8988T (cell line): ENCODE results near the gene ARFGEF3.
"Not testable (repeated sequence)": the region's sequence is repeated elsewhere in the genome, so short reads cannot be mapped to it uniquely, and the experiment has no call there.

Experiments
- DNase-seq: peaks from one replicate; pipeline ENCODE4 v3.0.0; 2011

Gene ARFGEF3, protein sequence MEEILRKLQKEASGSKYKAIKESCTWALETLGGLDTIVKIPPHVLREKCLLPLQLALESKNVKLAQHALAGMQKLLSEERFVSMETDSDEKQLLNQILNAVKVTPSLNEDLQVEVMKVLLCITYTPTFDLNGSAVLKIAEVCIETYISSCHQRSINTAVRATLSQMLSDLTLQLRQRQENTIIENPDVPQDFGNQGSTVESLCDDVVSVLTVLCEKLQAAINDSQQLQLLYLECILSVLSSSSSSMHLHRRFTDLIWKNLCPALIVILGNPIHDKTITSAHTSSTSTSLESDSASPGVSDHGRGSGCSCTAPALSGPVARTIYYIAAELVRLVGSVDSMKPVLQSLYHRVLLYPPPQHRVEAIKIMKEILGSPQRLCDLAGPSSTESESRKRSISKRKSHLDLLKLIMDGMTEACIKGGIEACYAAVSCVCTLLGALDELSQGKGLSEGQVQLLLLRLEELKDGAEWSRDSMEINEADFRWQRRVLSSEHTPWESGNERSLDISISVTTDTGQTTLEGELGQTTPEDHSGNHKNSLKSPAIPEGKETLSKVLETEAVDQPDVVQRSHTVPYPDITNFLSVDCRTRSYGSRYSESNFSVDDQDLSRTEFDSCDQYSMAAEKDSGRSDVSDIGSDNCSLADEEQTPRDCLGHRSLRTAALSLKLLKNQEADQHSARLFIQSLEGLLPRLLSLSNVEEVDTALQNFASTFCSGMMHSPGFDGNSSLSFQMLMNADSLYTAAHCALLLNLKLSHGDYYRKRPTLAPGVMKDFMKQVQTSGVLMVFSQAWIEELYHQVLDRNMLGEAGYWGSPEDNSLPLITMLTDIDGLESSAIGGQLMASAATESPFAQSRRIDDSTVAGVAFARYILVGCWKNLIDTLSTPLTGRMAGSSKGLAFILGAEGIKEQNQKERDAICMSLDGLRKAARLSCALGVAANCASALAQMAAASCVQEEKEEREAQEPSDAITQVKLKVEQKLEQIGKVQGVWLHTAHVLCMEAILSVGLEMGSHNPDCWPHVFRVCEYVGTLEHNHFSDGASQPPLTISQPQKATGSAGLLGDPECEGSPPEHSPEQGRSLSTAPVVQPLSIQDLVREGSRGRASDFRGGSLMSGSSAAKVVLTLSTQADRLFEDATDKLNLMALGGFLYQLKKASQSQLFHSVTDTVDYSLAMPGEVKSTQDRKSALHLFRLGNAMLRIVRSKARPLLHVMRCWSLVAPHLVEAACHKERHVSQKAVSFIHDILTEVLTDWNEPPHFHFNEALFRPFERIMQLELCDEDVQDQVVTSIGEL (N-terminal part only)

DNA sequence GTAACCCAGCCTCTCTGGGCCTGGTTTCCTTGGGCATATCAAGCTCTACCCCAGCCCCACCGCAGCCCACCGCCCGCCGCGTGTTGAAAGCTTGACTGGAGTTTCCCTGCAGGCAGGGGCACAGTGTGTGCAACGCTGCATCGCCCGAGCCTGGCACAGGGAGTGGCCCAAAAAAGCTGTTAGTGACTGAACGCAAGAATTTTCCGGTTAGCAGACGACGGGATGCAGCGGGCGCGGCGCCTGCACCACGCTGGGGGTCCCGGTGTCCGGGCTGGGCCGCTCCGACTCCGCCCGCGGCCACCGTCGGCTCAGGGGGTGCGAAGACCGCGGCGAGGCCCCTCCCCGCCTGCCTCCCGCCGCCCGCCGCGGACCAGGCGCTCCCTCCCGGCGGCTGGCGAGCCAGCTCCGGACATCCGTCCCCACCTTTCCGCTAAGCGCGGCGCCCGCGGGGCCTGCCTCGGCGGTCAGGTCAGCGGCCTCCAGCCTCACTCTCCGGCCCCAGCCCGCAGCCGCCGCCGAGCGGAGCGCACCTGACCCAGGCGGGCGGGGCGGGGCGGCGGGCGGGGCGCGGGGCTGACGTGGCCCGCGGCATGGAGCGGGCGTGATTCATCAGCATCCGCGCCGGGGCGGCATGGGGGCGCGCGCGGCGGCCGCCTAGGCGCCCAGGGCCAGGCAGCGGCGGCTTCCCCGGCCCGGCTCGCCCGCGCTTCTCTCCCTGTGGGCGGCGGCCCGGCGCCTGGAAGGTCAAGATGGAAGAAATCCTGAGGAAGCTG lies at the start of gene ARFGEF3:
Gene ARFGEF3, plus strand, starts transcription at position 602 of the 773 bp plus-strand sequence. Its CDS starts 148 bp downstream, at position 750.
- peak; percentile 87 for DNase-seq

DNA sequence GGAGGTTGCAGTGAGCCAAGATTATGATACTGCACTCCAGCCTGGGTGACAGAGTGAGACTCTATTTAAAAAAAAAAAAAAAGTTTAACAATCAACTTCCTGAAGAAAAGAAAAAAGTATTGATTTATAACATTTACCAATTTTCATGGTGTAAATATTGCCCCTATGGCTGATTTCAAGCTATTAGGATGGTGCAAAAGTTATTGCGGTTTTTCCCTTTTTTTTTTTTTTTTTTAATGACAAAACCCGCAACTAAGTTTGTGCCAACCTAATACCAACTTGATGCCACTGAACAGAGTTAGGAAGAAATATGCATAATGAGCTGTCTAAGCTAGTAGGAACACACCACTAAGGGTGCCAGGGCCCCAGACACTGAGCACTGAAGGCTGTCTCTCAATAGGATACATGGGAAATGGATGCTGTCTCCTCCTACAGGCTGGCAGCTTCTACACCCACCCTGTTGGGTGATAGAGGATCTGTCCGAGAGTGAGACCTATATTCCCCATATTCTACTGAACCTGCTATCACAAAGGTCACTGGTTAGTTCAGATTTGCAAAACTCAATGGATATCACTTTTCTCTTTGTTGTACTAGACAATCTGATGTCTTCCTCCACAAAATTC lies 48.0 kb upstream of the ARFGEF3 start:
- no peak for DNase-seq

DNA sequence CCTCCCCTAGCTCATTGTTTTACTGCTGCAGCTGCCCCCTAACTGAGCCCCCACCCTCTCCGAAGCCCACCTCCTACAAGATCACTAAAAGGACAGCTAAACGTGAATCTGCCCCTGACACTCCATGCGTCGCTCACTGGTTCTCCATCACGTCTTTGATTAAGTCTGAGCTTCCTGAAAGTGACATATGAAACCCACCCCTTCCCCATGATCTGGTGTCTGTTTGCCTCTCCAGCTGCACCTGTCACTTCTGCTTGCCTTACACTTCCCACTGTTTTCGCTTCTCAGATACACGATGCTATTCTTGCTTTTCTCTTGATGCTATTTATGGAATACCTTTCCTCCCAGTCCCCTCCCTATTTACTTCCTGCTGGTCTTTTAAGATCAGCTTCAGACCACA lies 46.5 kb upstream of the ARFGEF3 start:
- DNase-seq = no peak

DNA sequence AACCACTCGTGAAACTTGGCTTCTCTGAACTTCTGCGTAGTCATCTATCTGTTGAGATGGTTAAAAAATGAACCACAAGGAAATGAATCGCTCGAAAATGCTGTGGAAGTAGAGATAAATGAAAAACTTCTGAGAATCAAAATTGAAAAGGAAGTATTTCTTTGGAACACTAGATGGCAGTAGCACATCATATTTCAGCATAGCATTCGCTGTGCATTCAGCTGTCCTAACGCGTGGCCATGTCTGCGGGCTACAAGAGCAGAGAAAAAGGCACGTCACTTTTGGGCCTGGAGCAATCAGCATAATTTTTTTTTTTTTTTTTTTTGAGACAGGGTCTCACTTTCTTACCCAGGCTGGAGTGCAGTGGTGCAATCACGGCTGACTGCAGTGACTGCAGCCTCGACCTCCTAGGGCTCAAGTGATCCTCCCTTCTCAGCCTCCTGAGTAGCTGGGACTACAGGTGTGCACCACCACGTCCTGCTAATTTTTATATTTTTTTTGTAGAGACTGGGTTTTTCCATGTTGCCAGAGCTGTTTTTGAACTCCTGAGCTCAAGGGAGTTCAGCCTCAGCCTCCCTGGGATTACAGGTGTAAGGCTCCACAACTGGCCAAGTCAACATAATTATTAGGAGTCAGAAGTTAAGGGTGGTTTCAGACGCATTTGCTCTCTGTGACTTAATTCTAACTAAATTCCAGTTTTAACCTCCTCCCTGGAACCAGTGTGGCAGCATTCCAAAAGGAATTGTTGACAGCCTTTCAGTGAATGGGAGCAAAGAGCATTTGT lies 45.7 kb upstream of the ARFGEF3 start:
- DNase-seq = no peak

DNA sequence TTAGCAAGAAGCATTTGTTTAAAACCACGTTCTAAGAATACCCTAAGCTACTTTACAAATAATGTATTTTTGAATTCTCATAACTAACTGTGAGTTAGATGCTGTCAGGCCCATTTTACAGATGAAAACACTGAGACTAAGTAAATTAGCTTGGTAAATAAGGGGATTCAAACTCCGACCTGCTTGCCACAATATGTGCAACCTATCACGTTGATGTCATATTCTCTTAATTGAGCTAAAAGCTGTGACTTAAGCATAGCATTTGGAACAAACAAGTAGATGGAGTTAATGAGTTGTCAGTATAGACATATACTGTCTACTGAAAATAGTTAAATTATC lies 45.1 kb upstream of the ARFGEF3 start:
- no peak for DNase-seq

DNA sequence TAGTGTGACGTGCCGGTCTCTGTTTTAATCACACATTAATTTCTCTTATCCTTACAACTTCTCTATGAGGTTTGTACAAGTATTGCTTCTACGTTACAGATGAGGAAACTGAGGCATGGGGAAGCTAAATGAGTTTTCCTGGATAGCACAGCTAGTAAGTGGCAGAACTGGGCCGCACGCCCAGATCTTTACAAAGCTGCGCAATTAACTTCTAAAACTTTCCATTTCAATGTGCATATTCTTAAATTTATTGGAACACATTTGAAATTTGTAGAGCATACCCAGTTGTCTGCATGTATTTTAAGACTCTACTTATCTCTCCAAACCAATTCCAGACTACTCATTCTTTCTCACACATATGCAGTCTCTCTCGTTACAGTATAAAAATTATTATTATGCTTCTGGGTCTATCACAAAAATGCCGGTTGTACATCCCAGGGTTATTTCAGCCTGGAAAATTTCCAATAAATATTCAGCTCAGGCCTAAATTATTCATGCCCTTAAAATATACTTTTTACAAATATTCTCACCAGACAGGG lies 44.3 kb upstream of the ARFGEF3 start:
- DNase-seq = no peak

DNA sequence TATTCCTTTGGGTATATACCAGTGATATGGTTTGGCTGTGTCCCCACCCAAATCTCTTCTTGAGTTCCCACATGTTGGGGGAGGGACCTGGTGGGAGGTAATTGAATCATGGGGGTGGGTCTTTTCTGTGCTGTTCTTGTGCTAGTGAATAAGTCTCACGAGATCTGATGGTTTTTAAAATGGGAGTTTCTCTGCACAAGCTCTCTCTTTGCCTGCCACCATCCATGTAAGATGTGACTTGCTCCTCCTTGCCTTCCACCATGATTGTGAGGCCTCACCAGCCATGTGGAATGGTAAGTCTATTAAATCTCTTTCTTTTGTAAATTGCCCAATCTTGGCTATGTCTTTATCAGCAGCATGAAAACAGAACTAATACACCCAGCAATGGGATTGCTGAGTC lies 42.5 kb upstream of the ARFGEF3 start:
- not testable (repeated sequence) for DNase-seq

DNA sequence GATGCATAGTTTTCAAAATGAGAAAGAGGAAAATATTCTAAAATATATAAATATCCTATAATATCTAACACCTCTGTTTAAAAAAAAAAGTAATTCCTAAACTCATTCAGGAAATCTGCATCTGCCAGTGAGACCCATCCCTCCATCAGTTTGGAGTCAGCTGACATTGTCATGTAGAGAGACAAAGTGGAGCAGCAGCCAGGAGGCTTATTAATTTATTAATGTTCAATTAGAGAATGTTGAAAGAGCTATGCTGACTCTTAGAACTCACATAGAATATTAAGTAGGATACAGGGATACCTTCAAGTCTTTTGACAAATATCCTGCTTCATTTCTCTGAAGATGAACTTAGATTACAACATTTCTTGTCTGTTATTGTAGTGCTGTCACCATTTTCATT lies 41.8 kb upstream of the ARFGEF3 start:
- DNase-seq = no peak

DNA sequence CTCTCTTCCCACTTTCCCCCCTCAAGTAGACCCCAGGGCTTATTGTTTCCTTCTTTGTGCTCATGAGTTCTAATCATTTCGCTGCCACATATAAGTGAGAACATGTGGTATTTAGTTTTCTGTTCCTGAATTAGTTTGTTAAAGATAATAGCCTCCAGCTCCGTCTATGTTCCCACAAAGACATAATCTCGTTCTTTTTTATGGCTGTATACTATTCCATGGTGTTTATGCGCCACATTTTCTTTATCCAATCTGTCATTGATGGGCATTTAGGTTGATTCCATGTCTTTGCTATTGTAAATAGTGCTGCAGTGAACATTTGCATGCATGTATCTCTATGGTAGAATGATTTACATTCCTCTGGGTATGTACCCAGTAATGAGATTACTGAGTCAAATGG lies 37.6 kb upstream of the ARFGEF3 start:
- no peak for DNase-seq

DNA sequence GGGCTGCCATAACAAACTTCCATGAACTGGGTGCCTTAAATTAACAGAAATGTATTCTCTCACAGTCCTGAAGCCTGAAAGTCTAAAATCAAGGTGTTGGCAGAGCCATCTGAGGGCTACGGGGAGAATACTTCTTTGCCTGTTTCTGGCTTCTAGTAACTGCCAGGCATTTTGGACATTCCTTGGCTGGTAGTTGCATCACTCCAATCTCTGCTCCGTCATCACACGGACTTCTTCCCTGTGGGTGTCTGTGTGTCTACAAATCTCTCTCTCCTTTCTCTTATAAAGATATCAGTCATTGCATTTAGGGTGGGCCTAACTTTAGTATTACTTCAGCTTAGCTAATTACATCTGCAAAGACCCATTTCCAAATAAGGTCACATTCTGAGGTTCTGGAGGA lies 33.6 kb upstream of the ARFGEF3 start:
- no peak for DNase-seq

DNA sequence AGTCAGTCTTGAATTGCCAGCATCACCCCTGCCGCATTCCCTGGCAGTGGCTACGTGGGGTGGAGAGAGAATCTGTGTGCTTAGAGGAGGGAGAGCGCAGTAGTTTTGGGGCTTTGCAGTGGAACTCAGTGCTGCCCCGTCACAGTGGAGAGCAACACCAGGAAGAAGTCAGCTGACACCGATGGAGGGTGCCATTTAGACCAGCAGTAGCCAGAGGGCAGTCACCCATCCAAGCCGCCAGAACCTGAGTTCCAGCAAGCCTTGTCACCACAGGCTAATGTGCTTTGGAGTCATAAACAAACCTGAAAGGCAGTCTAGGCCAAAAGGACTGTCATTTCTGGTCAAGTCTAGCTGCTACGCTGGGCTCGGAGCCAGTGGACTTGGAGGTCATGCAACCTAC lies 32.5 kb upstream of the ARFGEF3 start:
- no peak for DNase-seq

DNA sequence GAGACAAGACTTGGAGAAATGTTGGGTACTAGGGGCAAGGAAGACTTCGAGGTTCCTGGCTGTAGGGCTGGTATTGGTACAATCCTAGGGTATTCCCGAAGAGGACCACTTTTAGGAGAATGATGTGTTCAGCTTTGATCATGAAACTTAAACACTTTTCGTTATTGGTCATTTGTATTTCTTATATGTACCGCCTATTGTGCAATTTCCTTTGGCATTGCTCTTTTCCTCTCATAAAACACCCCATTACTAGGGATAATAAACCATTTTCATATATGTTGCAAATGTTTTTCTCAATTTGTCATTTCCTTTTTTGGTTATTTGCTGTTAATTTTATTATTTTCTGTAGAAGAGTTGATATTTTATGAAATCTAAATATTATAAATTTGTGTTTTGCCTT lies 18.9 kb upstream of the ARFGEF3 start:
- DNase-seq = no peak

DNA sequence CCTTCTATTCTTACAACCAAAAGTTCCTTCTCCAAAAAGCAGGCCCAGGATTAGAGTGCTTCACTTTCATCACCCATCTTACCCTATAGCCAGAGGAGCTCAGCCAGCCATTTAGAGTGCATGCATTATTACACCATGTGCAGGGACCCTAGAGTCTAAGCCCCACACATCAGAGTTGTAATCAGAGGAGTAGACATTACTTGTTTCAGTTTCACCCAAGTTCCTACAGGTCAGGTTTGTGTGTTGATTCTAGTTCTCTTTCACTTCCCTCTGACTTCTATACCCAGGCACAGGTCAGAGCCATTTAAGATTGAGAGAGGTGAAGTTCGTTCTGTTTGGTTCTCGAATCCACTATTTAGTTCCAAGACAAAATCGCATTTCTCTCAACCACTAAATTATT lies 16.3 kb upstream of the ARFGEF3 start:
- no peak for DNase-seq

DNA sequence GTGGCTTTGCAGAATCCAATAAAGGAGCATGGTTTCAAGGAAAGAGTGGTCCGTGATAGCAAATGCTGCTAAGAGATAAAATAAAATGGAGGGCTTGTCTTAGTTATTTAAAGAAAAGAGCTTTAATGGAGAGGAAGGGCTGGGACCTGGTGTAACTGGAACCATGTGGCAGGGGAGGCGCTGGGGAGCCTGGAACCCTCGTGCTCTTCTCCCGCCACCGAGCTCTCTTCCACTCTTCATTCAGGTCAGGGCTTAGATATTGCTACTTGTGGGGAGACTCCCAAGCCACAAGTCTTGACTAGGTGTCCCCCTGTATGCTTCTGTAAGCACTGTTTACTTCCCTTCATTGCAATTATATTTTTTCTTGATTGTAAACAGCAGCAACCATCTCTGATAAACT lies 15.2 kb upstream of the ARFGEF3 start:
- DNase-seq = no peak

DNA sequence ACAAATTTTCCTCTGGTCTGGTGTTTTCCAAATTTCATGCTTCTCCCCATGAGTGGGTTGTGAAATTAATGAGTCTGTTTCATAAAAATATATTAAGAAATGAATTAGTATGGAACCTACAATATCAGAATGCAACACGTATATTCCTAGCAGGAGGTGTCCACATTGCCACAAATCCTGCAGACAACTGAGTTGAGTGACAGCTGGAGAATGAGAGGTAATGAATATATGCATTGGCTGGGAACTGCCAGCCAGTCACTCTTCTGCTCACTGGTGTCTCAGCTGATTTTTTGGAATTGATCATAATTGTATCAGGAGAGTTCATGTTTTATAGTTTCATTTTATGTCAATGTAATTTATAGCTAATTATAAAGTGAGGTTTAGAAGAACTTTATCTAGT lies 6.3 kb upstream of the ARFGEF3 start:
- no peak for DNase-seq

DNA sequence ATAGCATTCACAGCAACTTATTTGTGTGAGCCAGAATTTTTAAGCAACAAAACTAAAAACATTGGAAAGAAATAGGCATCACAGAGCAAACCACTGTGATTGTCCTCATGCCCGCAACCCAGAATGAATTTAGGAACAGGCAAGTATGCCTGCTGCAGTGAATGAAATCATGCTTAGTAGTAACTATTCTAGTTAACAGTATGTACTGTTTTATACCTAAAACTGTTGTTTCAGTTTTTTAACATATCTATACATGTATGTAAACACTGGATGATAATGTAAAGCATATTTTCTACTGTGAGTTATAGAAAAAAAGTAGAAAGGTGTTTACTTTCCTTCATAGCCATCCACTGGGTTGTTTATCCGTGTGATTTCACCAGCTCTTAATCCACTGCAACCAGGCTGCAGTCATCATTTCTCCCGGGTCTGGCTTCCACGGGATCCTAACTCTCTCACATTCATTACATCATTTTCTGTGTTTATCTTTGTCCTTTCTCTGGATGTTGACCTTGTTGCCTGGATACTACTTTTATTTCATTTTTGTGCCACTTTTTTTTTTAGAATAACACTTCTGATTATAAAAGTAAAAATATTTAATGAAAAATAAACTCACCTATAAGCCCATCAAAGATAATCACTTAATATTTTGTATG lies 3.6 kb upstream of the ARFGEF3 start:
- no peak for DNase-seq

DNA sequence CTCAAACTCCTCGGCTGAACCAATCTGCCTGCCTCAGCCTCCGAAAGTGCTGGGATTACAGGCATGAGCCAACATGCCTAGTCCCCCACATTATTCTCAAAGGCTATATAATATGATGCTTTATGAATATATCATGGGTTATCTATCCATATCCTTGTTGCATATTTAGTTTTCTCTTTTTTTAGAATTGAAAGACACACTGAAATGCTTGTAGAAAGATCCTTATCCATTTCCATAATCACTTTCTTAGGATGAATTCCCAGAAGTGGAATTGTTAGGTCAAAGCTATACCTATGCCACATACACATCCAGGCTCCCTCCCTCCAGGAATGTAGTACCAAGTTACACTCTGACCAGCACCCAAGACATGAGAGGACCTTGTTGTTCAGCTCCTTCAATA lies 2.5 kb upstream of the ARFGEF3 start:
- DNase-seq = no peak

DNA sequence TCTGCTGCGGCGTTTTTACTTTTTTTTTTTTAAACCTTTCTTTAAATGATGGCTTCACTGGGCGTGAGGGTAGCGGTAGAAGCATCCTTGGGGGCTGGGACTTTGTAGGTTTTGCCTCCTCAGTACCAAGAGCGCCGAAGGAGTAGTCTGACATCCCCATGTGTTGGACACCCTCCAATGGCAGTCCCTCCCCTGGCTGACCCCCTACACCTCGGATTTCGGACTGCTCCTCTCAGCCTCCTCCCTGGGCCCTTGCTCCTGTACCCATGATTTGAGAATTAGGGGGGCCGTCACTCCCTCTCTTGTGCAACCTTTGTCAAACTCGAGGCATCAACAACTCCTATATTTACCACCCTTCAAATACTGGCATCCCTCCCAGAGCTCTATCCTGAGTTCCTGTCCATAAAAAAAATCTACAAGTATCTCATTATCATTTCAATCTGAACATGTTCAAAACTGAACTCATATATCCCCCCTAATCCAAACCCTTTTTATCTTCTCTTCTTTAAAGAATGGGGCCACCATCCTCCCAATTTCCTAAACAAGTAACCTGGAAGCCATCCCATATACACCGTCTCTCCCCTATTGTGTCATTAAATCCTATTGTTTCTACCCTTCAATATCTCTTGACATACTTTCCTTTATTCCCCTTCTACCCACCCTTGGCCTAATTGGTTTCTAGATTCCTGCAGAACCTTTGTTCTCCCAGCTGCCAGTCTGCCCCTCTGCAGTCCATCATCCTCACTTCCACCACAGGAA lies 1.2 kb upstream of the ARFGEF3 start:
- DNase-seq = no peak

DNA sequence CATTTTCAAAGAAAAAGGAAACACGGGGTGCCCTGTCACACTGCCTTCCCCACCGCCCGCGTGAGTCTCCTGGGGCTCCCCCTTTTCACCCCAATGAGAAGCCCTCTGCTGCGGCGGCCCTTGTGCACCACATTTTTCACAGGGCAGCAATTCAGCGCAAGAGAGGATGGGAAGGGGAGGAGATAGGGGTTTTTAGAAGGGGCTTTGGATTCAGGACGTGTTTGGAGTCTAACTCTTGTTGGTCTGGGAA lies 726 bp upstream of the ARFGEF3 start:
- no peak for DNase-seq
